HG03565 (cell line): ENCODE data around the gene CMBL.
A peak's percentile ranks its signal among the peaks of the same experiment; 100 is the strongest.
"Not testable (repeated sequence)": the region's sequence is repeated elsewhere in the genome, so short reads cannot be mapped to it uniquely, and the experiment has no call there.

Source experiments
- ATAC-seq: cut with Tn5 transposase; IDR thresholded peaks from one replicate; pipeline ENCODE4 v1.9.1; 2021; ENCODE audit warnings: mild to moderate bottlenecking, moderate library complexity; ENCODE audit not compliant: unreplicated experiment

The CMBL gene

DNA sequence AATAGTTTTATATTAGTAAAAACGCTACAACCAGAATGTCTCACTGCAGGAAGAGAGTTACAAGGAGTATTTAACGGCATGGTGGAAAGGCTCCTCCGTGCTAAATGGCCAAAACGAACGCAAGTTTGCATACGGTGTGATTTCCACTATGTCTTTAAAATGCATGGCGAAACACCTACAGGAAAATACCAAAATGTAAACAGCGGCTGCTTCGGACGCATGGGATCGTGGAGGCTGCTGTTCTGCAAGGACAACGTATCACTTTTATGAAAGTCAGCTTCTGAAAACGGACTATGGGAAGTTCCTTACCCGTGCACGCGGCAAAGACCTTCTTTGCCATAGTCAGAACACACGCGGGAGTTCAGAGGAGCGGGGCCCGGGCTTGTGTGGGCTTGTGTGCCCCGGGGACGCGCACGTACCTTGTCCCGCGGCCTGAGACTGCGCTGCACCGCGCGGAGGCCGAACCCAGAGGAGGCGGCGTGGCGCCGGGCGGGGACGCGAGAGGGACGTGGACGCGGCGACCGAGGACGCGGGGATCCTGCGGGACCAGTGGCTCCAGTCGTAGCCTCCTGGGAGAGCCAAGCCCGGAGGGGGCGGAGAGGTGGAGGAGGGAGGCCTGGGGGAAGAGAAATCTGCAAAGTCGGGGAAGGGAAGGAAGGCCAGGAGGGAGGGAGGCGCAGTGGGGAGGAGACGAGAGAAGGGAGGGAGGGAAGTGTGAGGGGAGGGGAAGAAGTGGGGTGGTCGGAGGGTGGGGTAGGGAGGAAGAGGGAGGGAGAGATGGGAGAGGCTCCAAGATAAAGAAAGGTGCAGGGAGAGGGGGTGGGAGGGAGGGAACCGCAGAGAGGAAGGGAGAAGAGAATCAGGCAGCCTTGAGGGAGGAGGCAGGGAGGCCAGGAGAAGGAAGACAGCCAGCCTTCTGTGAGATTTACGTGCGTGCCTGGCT is at the start of gene CMBL:
Gene CMBL, minus strand, starts transcription at position 697 of the 943 bp plus-strand sequence. CDS start 17,140 bp downstream, outside the sequence.
- peak; percentile 69 for ATAC-seq

DNA sequence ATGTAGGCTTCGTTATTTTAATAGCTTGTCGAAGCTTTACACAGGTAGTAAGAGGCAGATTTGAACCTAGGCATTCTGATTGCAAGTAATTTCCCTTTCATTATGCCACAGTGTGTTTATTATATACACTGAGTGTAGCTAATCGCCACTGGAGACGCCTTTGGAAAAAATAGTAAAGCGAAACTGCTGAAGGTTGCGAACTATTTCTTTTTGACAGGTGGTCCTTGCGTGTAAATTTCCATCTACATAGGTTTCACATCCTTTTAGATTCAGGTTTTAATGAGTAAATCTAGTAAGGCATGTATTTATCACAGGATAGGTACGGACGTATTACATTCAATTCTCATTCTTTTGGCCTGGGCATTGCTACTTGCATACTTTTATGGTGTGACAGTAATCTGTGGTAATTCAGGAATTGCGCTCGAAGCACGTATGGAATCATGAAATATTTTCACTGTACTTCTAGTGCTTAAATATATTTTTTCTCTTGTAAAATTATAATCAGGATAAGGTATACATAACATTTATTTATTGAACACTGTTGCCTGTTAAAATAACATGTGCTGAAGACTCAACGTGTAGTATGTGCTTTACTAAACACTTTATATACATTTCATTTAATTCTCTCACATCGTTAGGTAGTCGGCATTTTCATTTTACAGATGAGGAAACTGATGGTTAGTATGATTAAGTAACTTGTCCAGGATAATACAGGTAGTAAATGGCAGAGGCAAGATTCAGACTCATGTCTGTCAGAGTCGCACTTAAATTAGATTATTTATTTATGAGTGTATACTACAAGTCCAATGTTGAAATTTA is 47.6 kb upstream of the CMBL start:
- ATAC-seq: peak; percentile 20

DNA sequence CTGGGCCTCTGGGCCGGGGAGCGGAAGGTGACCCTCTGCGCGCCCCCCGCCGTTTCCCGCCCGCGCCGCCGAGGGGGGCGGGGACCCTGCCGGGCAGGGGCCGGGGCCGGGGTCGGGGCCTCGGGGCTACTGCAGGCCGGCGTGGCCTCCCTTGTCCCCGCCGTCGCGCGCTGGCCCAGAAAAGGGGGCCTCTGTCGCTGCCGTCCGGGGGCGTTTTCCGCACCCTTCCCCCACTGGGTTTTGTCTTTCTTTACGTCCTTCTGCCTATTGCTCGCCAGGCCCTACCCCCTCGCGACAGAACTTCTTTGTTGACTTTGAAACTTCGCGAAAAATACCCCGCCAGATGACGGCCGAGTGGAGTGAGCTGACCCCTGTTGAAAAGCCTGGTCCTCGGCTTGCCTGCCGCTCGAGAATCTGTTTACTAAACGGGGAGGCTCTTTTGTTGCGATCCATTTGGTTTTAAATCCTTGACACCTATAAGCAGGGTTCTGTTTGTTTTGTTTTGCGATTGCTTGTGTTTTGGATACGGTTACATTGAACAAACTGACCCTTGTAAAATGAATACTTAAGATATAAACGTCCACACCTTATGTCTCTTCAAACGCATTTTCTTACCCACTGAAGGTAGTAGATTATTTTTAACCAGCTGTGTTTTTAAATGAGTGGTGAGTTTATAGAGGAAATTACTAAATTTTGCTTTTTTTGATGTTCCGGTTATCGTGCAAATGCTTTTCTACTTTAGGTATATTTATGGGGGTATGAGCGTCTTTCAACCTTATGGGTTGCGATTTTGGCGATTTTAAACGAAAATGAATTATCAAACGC is 46.6 kb upstream of the CMBL start:
- ATAC-seq: no peak

DNA sequence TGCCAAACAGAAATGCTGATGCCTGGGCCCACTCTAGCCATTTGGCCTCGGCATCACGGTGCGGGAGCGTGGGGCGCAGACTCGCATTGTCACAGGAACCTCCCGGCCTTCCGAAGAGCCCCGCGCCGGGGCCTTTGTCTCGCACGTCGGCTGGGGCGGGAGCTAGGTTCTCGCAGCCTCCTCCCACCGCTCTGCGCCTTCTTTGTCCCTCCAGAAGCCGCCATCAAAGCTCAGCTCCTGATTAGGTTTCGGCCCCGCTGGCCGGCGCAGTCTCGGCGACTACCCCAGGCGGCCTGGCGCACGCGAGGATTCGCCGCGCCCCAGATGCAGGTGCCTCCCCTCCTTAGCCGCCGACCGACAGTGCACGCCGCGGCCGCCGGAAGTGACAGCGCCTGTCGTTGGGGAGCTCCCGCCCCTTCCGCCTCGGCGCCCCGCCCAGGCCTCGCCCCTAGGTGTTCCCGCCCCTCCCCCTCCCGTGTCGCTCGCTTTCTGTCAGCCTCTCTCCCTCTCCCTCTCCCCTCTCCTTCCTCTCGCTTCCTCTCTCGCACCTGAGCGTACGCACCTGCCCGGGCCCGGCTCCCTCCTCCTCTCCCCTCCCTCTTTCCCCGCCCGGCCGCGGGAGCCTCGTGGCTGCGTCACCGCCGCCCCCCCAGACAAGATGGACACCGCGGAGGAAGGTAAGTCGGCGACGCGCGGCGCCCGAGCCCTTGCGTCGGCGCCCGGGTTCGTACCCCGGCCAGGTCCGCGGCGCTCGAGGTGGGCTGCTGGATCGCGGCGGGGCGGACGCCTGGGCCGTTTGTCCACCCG is 45.7 kb upstream of the CMBL start, which contains the start of gene MARCHF6:
Gene MARCHF6, plus strand, starts transcription at position 455 of the 807 bp plus-strand sequence. Its CDS starts 204 bp downstream, at position 659.
- ATAC-seq: peak; percentile 72

DNA sequence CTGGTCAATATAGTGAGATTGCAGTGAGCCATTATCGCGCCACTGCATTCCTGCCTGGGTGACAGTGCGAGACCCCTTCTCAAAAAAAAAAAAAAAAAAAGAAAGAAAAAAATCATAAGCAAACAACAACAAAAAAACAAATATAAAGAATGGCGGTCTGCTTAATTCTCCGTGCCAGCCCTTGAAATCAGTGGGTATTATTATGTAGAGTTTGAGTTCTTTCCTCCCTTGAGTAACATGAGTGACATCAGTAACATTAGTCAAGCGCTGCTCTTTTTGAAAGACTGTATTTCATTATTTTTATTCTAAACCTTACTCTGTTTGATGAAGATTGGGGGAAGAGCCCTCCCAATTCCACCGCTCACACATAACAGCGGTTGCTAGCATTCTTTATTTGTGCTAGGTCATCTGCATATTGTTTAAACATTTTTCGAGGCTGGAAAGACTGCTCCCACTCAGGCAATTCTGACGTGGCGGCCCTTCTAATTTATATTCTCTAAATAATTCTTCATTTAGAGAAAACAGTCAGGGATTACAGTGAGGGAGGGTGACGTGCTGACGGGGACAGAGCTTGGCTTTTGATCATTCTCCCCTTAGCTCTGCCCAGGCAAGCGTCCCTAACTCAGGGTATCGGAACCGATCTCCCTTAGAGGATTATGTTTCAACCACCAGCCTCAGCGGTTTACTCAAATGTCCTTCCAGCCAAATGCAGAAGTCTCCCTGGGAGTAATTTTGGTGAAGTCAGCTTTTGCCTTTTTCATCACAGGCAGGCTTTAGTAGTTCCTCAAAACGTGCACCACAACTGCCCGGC is 44.9 kb upstream of the CMBL start:
- no peak for ATAC-seq

DNA sequence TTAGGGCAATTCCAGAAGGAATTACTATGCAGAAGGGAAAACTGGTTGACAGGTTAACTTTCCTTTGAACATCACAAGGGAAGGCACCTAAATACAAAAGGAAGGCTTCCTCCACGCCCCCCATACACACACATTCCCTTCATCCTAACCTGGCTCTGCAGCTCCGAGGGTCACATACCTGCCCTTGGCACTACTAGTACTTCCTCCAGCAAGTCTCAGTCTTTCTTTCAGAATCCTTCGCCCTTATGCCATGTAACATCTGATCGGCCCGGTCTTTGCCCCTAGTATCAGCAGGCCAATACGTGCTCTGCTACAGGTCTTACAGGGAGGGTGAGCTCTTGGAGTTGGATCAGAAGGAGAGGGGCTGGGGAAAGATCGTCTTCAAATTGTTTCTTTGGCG is 44.2 kb upstream of the CMBL start:
- no peak for ATAC-seq

DNA sequence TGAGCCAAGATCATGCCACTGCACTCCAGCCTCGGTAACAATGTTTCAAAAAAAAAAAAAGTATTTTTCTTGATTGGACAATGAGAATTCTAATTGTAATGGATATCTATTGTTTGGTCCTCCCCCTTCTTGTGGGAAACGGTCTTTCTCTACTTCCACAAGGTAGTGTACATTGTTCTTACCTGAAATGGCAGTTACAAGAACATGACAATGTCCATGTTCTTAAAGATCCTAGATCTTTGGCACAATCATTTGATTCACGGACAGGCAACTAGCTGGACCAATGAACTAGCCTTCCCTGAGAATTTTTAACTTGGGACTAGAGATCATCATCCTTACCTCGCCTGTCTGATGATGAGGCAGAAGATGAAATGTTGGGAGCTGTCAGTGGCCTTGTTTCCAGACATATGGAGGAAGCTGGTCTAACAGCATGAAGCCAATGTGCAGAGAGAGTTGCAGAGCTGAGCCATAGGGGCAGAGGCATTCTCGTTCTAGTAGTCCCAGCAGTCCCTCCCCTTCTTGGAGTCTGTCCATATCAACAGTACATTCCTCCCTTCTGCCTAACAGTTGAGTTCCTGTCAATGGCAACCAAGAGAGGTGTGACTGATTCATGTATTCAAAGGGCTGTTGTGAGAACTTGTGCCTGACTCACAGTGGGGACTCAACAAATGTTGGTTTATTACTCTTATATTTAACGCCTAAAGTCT is 43.6 kb upstream of the CMBL start:
- no peak for ATAC-seq

DNA sequence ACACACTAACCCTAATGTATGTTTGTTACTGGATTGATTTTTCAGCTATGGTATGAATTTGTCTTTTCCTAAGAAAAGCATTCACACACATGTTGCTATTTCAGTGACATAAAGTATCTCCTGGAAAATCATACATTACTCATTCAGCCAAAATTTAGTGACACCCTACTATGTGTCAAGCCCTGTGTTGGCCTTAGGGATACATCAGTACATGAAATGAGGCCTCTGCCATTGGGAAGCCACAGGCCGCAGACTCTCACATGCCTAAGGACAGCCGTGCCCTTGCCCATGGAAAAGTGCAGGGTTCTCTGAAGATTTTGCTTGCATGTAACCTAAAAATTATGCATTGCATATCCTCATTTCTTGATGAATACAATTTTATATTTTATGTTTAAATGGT is 40.6 kb upstream of the CMBL start:
- no peak for ATAC-seq

DNA sequence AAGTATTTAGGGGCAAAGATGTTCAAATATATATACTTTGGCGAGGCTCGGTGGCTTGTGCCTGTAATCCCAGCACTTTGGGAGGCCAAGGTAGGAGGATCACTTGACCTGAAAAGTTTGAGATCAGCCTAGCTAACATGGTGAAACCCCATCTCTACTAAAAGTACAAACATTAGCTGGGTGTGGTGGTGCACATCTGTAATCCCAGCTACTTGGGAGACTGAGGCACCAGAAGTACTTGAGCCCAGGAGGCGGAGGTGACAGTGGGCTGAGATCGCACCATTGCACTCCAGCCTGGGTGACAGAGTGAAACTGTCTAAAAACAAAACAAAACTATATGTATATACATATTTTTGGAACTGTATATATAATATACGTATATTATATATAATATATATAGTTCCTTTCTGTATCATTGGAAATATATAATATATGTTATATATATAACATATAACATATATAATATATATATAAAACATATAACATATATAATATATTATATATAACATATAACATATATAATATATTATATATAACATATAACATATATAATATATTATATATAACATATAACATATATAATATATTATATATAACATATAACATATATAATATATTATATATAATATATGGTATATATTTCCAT is 36.9 kb upstream of the CMBL start:
- not testable (repeated sequence) for ATAC-seq

DNA sequence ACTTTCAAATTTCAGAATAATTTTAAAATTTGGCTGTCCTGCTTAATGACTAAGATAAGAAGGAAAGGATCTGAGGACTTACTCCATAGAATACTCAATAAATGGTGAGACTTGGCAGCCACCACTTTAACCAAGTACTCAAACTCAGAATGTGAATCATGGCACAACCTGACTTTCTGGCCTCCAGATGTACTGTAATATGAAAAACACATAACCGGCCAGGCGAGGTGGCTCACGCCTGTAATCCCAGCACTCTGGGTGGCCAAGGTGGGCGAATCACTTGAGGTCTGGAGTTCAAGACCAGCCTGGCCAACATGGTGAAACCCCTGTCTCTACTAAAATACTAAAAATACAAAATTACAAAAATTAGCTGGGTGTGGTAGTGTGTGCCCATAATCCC is 35.8 kb upstream of the CMBL start:
- no peak for ATAC-seq

DNA sequence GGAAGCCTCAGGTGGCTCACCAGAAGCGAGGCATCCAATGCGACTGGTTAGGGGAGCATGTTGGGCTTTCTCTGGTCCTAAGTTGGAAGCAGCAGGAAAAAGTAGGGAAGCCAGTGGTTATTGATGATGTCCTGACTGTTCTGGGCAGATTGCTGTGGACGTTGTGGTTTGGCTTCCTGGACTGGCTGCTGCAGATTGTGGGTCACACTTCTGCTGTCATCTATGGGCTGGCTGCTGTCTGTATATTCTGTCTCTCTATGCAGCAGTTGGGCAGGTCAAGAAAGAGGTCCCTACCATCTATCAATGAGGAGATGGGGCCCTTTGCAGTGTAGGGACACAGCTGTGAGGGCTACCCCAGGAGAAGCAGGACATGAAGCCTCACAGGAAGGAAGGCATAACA is 32.3 kb upstream of the CMBL start:
- no peak for ATAC-seq

DNA sequence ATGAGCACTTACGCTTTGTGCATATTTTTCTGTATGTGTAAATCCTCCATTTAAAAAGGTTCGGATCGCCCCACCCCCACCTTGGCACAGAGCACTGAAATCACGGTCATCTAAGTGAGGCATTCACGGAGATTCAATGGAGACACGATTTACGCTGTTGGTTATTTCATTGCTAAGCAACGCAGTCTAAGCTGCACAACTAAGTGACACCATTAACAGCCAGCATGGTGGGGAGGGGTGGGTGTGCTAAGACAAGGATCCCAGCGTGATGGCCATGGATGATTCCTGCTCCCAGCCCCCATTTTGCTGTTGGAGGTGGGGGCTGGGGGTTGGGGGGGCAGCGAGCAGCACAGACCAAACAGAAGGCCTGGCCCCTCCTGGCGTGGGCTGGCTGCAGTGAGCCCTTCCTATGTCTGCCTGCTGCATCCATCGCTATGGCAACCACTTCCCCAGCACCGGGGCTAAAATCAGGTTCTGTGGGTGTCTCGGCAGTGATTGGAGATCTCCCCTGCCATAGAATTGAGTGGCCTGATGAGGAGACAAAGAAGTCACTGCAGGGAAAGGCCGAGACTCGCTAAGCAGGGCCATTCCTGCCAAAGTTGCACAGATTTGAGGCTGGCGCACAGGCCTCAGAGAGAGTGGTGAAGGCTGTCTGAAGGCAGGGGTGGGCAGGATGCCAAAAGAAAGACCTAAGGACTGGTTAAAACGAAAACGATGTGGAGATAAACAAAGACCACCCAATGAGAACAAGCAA is 31.5 kb upstream of the CMBL start:
- no peak for ATAC-seq

DNA sequence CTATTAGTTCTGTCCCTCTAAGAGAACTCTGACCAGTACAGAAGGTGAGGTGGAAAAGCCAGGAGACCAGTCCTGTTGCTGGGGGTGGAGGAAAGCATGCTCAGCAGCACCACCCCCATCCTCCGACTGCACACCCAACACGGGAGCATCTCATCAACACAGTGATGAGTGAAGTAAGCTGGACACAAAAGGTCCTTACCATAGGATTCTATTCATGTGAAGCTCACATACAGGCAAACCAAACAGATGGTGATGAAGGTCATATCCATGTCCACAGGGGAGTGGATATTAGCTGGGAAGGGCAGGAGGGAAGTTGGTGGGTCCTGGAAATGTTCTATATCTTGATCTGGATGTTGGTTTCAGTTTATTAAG is 31.0 kb upstream of the CMBL start:
- no peak for ATAC-seq

DNA sequence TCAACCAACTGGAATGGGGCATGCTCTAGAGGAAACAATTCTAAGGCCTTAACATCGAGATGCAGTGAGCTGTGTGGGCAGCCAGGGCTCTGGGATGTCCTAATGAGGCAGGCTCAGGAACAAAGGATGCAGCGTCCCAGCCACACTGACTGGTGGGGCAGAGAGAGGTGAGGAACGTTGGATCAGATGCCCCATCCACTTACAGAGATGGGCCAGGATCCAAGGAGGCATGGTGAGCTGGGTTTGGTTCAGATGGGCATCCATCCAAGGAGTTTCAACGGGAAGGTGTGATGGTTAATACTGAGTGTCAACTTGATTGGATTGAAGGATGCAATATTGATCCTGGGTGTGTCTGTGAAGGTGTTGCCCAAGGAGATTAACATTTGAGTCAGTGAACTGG is 30.3 kb upstream of the CMBL start:
- no peak for ATAC-seq

DNA sequence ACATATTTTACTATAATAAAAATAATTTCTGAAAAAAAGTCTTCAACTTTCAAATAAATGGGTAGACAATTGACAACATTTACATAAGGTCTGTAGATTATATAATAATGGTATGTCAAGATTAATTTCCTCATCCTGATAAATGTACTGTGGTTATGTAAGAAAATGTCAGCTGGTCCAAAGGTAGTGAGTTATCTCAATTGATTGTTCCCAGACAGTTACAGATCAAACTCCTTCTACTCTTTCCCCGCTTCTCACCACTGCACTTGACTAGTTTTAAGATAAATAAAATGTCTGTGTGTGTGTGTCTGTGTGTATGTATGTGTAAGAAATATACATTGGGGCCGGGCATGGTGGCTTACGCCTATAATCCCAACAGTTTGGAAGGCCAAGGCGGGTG is 29.4 kb upstream of the CMBL start:
- ATAC-seq: no peak

DNA sequence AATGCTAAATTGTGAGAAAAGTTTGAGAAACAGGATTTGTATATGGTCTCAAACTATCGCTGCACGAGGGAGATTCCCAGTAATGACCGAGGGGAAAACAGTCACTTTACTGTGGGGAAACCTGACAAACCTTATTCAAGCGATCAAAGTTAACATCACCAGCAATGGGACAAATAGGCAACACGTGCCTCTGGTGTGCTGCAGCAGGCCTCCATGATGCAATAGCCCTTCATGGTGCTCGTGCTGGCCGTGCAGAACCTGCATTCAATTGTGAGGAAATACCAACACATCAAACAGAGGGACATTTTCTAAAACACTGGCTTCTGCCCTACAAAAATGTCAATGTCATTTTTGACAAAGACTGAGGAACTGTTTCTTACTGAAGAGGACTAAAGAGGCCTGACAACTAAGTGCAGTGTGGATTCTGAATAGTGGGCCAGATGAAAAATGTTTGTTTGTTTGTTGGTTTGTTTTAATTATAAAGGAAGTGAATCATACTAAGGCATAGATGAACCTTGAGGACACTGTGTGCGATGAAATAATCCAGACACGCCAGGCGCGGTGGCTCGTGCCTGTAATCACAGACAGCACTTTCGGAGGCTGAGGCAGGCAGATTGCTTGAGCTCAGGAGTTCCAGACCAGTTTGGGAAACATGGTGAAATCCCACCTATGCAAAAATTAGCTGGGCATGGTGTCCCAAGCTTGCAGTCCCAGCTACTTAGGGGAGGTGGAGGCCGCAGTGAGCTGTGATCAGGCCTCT is 28.2 kb upstream of the CMBL start:
- no peak for ATAC-seq

DNA sequence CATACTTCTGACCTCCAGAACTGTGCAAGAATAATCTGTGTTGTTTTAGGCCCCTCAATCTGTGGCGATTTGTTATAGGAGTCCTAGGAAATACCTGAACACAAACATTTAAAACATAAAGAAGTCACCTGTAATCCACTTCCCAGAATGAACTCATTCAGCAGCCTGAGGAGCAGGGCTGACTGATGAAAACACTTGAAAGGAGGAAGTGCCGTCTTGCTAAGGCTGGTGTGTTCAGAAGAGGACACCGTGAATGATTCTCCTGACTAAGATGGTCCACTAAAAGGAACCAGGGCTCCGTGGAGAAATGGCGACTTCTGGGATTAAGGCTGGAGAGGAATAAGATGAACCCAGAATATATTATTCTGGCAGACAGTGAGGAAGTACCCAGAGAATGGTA is 27.1 kb upstream of the CMBL start:
- no peak for ATAC-seq
